ES-I3 (cell line): ENCODE results near the gene SEMA4G.
A peak's percentile ranks its signal among the peaks of the same experiment; 100 is the strongest.

Source experiments
- H3K36me3 ChIP-seq: 2 replicates; pipeline ENCODE4 v1.6.1; 2013; ENCODE audit warnings: mild to moderate bottlenecking, low read length, control low read depth, moderate library complexity; ENCODE audit not compliant: insufficient read depth
- H3K4me1 ChIP-seq: 2 replicates; pipeline ENCODE4 v1.6.1; 2013; ENCODE audit warnings: mild to moderate bottlenecking, control low read depth, low read length; ENCODE audit not compliant: insufficient read depth
- H3K9ac ChIP-seq: 2 replicates; pipeline ENCODE4 v1.6.1; 2013; ENCODE audit warnings: low read depth, mild to moderate bottlenecking, low read length, moderate library complexity
- H3K9me3 ChIP-seq: 2 replicates; pipeline ENCODE4 v1.6.1; 2013; ENCODE audit warnings: mild to moderate bottlenecking, low read length, moderate library complexity; ENCODE audit not compliant: control insufficient read depth, insufficient read depth

Gene SEMA4G

GRCh38 chr10:100978901-100979195 lies 9.5 kb downstream of the SEMA4G start:
- H3K36me3 ChIP-seq = no peaks in the 10 kb centered on the region

GRCh38 chr10:100979791-100980272 lies 10.5 kb downstream of the SEMA4G start:
- Histone ChIP-seq H3K9me3 (no peaks in the 10 kb centered on the region), H3K9ac (no peak overlapping the region), H3K4me1 (no peaks in the 10 kb centered on the region), H3K36me3 (no peaks in the 10 kb centered on the region)

More at GRCh38 chr10:100978901-100979195, 9.5 kb downstream of the SEMA4G start:
- Histone ChIP-seq H3K4me1 (no peaks in the 10 kb centered on the region), H3K9ac (no peak overlapping the region), H3K9me3 (no peaks in the 10 kb centered on the region)

- H3K9me3 ChIP-seq = no peaks in the 10 kb centered on the region
- no peaks in the 10 kb centered on the region for H3K4me1 ChIP-seq
- no peaks in the 10 kb centered on the region for H3K36me3 ChIP-seq
- H3K9ac ChIP-seq = no peak overlapping the region
Observed at GRCh38 chr10:100980311-100980710, 11.0 kb downstream of the SEMA4G start.

GRCh38 chr10:100980711-100981110 lies 11.4 kb downstream of the SEMA4G start:
- no peaks in the 10 kb centered on the region for H3K36me3 ChIP-seq
- no peaks in the 10 kb centered on the region for H3K4me1 ChIP-seq
- no peak overlapping the region for H3K9ac ChIP-seq
- H3K9me3 ChIP-seq = no peaks in the 10 kb centered on the region

- Histone ChIP-seq H3K9ac (no peak overlapping the region), H3K36me3 (no peaks in the 10 kb centered on the region), H3K9me3 (no peaks in the 10 kb centered on the region), H3K4me1 (no peaks in the 10 kb centered on the region)
Observed at GRCh38 chr10:100981178-100981772, 12.0 kb downstream of the SEMA4G start.

GRCh38 chr10:100982916-100983830 lies 13.9 kb downstream of the SEMA4G start:
- Histone ChIP-seq H3K9me3 (no peaks in the 10 kb centered on the region), H3K4me1 (peaks cover 3% of the 10 kb centered on the region; the same call in 1 of the 2 replicates), H3K36me3 (no peaks in the 10 kb centered on the region), H3K9ac (no peak overlapping the region)

GRCh38 chr10:100983868-100984671 lies 14.8 kb downstream of the SEMA4G start:
- no peaks in the 10 kb centered on the region for H3K36me3 ChIP-seq
- no peak overlapping the region for H3K9ac ChIP-seq
- H3K9me3 ChIP-seq = no peaks in the 10 kb centered on the region
- peaks cover 5% of the 10 kb centered on the region; the same call in 1 of the 2 replicates for H3K4me1 ChIP-seq

GRCh38 chr10:100984672-100985177 lies 15.4 kb downstream of the SEMA4G start:
- Histone ChIP-seq H3K36me3 (peaks cover 6% of the 10 kb centered on the region; the same call in 1 of the 2 replicates), H3K9ac (no peak overlapping the region), H3K4me1 (peaks cover 5% of the 10 kb centered on the region; the same call in 1 of the 2 replicates), H3K9me3 (no peaks in the 10 kb centered on the region)

- peaks cover 8% of the 10 kb centered on the region for H3K36me3 ChIP-seq
- no peak overlapping the region for H3K9ac ChIP-seq
- H3K9me3 ChIP-seq = no peaks in the 10 kb centered on the region
- H3K4me1 ChIP-seq = peaks cover 5% of the 10 kb centered on the region; the same call in 1 of the 2 replicates
Observed at GRCh38 chr10:100985336-100985735, 16.0 kb downstream of the SEMA4G start.

GRCh38 chr10:100986623-100986951 lies 17.3 kb downstream of the SEMA4G start:
- peaks cover 20% of the 10 kb centered on the region for H3K36me3 ChIP-seq
- H3K9ac ChIP-seq = peak overlapping the region; percentile 100
- no peaks in the 10 kb centered on the region for H3K9me3 ChIP-seq
- H3K4me1 ChIP-seq = peaks cover 5% of the 10 kb centered on the region; the same call in 1 of the 2 replicates

GRCh38 chr10:100986952-100987684 lies 17.8 kb downstream of the SEMA4G start, which contains the start of the genes MRPL43 and TWNK:
TSS of gene MRPL43 (minus strand) at chr10:100987497. CDS start at chr10:100987443, 54 bp downstream.
TSS of gene TWNK (plus strand) at chr10:100987543. CDS start at chr10:100988211, 668 bp downstream.
- Histone ChIP-seq H3K36me3 (peaks cover 20% of the 10 kb centered on the region), H3K9ac (peak within 1 kb of the TSS; percentile 100), H3K4me1 (peaks cover 5% of the 10 kb centered on the region; the same call in 1 of the 2 replicates), H3K9me3 (no peaks in the 10 kb centered on the region)

- Histone ChIP-seq H3K9me3 (no peaks in the 10 kb centered on the region), H3K9ac (peak overlapping the region; percentile 100), H3K4me1 (peaks cover 5% of the 10 kb centered on the region; the same call in 1 of the 2 replicates), H3K36me3 (peaks cover 20% of the 10 kb centered on the region)
Observed at GRCh38 chr10:100987685-100988049, 18.4 kb downstream of the SEMA4G start.

- Histone ChIP-seq H3K4me1 (peaks cover 5% of the 10 kb centered on the region; the same call in 1 of the 2 replicates), H3K36me3 (peaks cover 20% of the 10 kb centered on the region), H3K9ac (peak overlapping the region; percentile 100), H3K9me3 (no peaks in the 10 kb centered on the region)
Observed at GRCh38 chr10:100988166-100988565, 18.9 kb downstream of the SEMA4G start.
